H1 (cell line): ENCODE data around the gene TAOK1. TPM values are rescaled to one million over a fixed set of nuclear protein-coding genes. Genes with fewer than 3 reads are reported as not detected.

Source experiments
- ASH2L ChIP-seq: fragments of 200-600, 300-600 bp; sonication (generic); IDR thresholded peaks from one replicate; pipeline ENCODE4 v1.7.1; 2017; ENCODE audit warnings: low read length
- BRCA1 ChIP-seq: IDR thresholded peaks from 2 replicates; pipeline ENCODE4 v1.6.1; 2012; ENCODE audit warnings: low read depth, low read length, improper control_type of control experiment
- CHD1 ChIP-seq: IDR thresholded peaks from 2 replicates; pipeline ENCODE4 v1.6.1; 2012; ENCODE audit warnings: low read depth, low read length, improper control_type of control experiment
- CHD2 ChIP-seq: IDR thresholded peaks from 2 replicates; pipeline ENCODE4 v1.6.1; 2012; ENCODE audit warnings: low read length, improper control_type of control experiment
- CTBP2 ChIP-seq: IDR thresholded peaks from 2 replicates; pipeline ENCODE4 v1.7.0; 2011; ENCODE audit warnings: borderline replicate concordance, mild to moderate bottlenecking, moderate library complexity, mixed read lengths, low read length; ENCODE audit not compliant: insufficient read depth, insufficient read length
- polyA plus RNA-seq, 7 experiments: library from polyadenylated mRNA; depleted of rRNA in 3 of 7; stranded (reverse) in 5 of 7; unstranded in 2 of 7; fragments of >200 nt in 5 of 7; fragments of 200-250 nt in 2 of 7; gene quantifications; 1 replicate in 5 of 7; 2 replicates in 1 of 7; 4 replicates in 1 of 7; pipeline versions ENCODE4 v1.2.1 to v1.2.3, GENCODE V29; 2011 to 2013; ENCODE audit warnings: missing spikeins in 2 of 7, mixed read lengths in 2 of 7
- total RNA-seq: library from RNA; stranded (reverse); fragmentation: NEBNext Ultra II Directional; extraction: Animal tissue kit (Norgen Biotek cat#: 25700); gene quantifications from 2 replicates; pipeline ENCODE4 v1.2.1, GENCODE V29; 2021

Gene TAOK1
- total and polyA plus RNA-seq, 2 of the 8 experiments (the other 6 are each of a cell fraction or from before 2014, with no cell fraction given): 12.2 to 90.6 TPM

DNA sequence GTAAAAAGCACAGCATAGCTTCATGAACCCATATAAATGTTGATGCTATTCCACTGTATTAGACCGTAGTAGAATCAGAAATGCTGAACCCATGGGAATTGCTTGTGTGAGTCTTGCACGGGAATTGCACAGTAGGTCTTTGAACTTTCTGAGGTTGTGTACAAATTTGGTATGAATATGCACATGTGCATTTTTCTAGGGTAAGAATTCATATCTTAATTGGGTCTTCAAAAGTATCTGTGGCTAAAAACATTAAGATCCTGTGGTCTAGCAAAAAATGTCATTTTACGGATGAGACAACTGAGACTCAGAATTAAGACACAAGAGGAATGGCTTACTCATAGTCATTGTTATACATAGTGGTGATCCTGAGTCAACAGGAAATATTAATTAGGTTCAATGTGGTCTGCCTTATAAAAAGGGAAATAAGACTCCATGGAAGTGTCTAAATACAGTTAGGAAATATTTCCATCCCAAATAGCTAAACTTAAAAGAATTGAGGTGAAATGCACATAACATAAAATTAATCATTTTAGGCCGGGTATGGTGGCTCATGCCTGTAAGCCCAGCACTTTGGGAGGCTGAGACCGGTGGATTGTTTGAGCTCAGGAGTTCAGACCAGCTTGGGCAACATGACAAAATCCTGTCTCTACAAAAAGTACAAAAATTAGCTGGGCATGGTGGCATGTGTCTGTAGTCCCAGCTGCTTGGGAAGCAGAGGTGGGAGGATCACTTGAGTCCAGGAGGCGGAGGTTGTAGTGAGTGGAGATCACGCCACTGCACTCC is 22.8 kb downstream of the TAOK1 start (continued):
- TF ChIP-seq BRCA1 (no peak), CHD2 (no peak), ASH2L (no peak), CTBP2 (no peak), CHD1 (no peak)
